Cortex of kidney (tissue), 1 donor: Measurements from ENCODE around the gene ORM2.
"Not testable (repeated sequence)": the region's sequence is repeated elsewhere in the genome, so short reads cannot be mapped to it uniquely, and the experiment has no call there.

Experiments
- DNase-seq: peaks from one replicate; lab custom pipeline; 2025; lab: John Stamatoyannopoulos, UW

The ORM2 gene

GRCh38 chr9:114329625-114330022, at the start of gene ORM2:
Gene ORM2 (plus strand): TSS chr9:114329869. CDS start chr9:114329905, 36 bp downstream.
- not testable (repeated sequence) for DNase-seq

- DNase-seq = no peak
These were observed 48.8 kb upstream of the ORM2 start for GRCh38 chr9:114280636-114281472.

GRCh38 chr9:114281473-114282103, 48.1 kb upstream of the ORM2 start:
- no peak for DNase-seq

- DNase-seq = no peak
These were observed 47.6 kb upstream of the ORM2 start for GRCh38 chr9:114282104-114282485.

GRCh38 chr9:114282507-114282906, 47.2 kb upstream of the ORM2 start:
- DNase-seq = no peak

GRCh38 chr9:114282926-114283325, 46.7 kb upstream of the ORM2 start:
- no peak for DNase-seq

GRCh38 chr9:114283551-114284111, 46.0 kb upstream of the ORM2 start:
- no peak for DNase-seq

- DNase-seq = no peak
These were observed 45.2 kb upstream of the ORM2 start for GRCh38 chr9:114284316-114285060.

- DNase-seq = no peak
These were observed 44.4 kb upstream of the ORM2 start for GRCh38 chr9:114285166-114285867.

GRCh38 chr9:114286146-114286679, 43.5 kb upstream of the ORM2 start:
- no peak for DNase-seq

GRCh38 chr9:114287001-114287762, 42.5 kb upstream of the ORM2 start:
- DNase-seq = no peak

- no peak for DNase-seq
These were observed 41.9 kb upstream of the ORM2 start for GRCh38 chr9:114287763-114288192.

GRCh38 chr9:114288193-114289091, 41.2 kb upstream of the ORM2 start:
- DNase-seq = no peak

- DNase-seq = no peak
These were observed 40.6 kb upstream of the ORM2 start for GRCh38 chr9:114289106-114289505.

- no peak for DNase-seq
These were observed 39.8 kb upstream of the ORM2 start for GRCh38 chr9:114289571-114290481.

- no peak for DNase-seq
These were observed 39.1 kb upstream of the ORM2 start for GRCh38 chr9:114290561-114290986.

GRCh38 chr9:114291064-114291474, 38.6 kb upstream of the ORM2 start:
- no peak for DNase-seq

- no peak for DNase-seq
These were observed 37.6 kb upstream of the ORM2 start for GRCh38 chr9:114291886-114292590.
